HepG2 (cell line): ENCODE data around the gene CPLANE2. TPM values are rescaled to one million over a fixed set of nuclear protein-coding genes. Genes with fewer than 3 reads are reported as not detected.

Experiments
- BATF2 ChIP-seq: sonication (generic); formaldehyde crosslinking; IDR thresholded peaks from 2 replicates; pipeline ENCODE4 v1.8.0; 2022; ENCODE audit warnings: mild to moderate bottlenecking, missing genetic modification reagents, moderate library complexity
- DDIT3 ChIP-seq: sonication (generic); formaldehyde crosslinking; IDR thresholded peaks from 2 replicates; pipeline ENCODE4 v1.4.0; 2020; ENCODE audit warnings: mild to moderate bottlenecking, missing genetic modification reagents
- FOXM1 ChIP-seq: sonication (generic); formaldehyde crosslinking; IDR thresholded peaks from 2 replicates; pipeline ENCODE4 v1.5.0; 2020; ENCODE audit warnings: missing genetic modification reagents
- IKZF4 ChIP-seq: sonication (generic); formaldehyde crosslinking; IDR thresholded peaks from 2 replicates; pipeline ENCODE4 v1.5.1; 2020; ENCODE audit warnings: borderline replicate concordance, mild to moderate bottlenecking, low read depth, missing genetic modification reagents; ENCODE audit errors: not compliant biosample characterization
- STAT5B ChIP-seq: sonication (generic); formaldehyde crosslinking; IDR thresholded peaks from 2 replicates; pipeline ENCODE4 v1.4.0; 2020; ENCODE audit warnings: missing genetic modification reagents
- TFDP1 ChIP-seq: IDR thresholded peaks from 2 replicates; pipeline ENCODE4 v1.6.1; 2016; ENCODE audit warnings: missing compliant biosample characterization, missing genetic modification reagents, borderline replicate concordance
- TFE3 ChIP-seq: IDR thresholded peaks from 2 replicates; pipeline ENCODE4 v1.6.1; 2016
- ZBTB3 ChIP-seq: sonication (generic); formaldehyde crosslinking; IDR thresholded peaks from 2 replicates; pipeline ENCODE4 v1.4.0; 2020; ENCODE audit warnings: low read depth, mild to moderate bottlenecking, moderate library complexity, missing genetic modification reagents, borderline replicate concordance
- ZNF124 ChIP-seq: sonication (generic); formaldehyde crosslinking; IDR thresholded peaks from 2 replicates; pipeline ENCODE4 v1.4.0; 2020; ENCODE audit warnings: missing genetic modification reagents
- ZNF274 ChIP-seq: sonication (generic); formaldehyde crosslinking; IDR thresholded peaks from 2 replicates; pipeline ENCODE4 v1.5.1; 2020; ENCODE audit warnings: mild to moderate bottlenecking, missing genetic modification reagents
- ZNF280B ChIP-seq: sonication (generic); formaldehyde crosslinking; IDR thresholded peaks from 2 replicates; pipeline ENCODE4 v1.5.0; 2020; ENCODE audit warnings: missing genetic modification reagents, mild to moderate bottlenecking, borderline replicate concordance
- ZNF354B ChIP-seq: sonication (generic); formaldehyde crosslinking; IDR thresholded peaks from 2 replicates; pipeline ENCODE4 v1.8.0; 2022; ENCODE audit warnings: mild to moderate bottlenecking, missing genetic modification reagents
- ZNF383 ChIP-seq: sonication (generic); formaldehyde crosslinking; IDR thresholded peaks from 2 replicates; pipeline ENCODE4 v1.4.0; 2020; ENCODE audit warnings: missing genetic modification reagents, mild to moderate bottlenecking, borderline replicate concordance
- ZNF547 ChIP-seq: sonication (generic); formaldehyde crosslinking; IDR thresholded peaks from 2 replicates; pipeline ENCODE4 v1.5.1; 2020; ENCODE audit warnings: mild to moderate bottlenecking, missing genetic modification reagents
- ZZZ3 ChIP-seq: sonication (generic); formaldehyde crosslinking; IDR thresholded peaks from 2 replicates; pipeline ENCODE4 v1.4.0; 2020; ENCODE audit warnings: missing genetic modification reagents, mild to moderate bottlenecking, borderline replicate concordance
- polyA plus RNA-seq, 8 experiments: library from polyadenylated mRNA; depleted of rRNA in 3 of 8; stranded (reverse) in 7 of 8; unstranded in 1 of 8; fragments of >200 nt; fragmentation: Illumina TruSeq in 4 of 8; extraction: Trizol in 4 of 8; gene quantifications; 2 replicates each; pipeline versions ENCODE4 v1.2.1 to v1.2.3, GENCODE V29; 2011 to 2016; ENCODE audit warnings: low read depth in 4 of 8, missing spikeins in 1 of 8, mixed read lengths in 1 of 8; ENCODE audit not compliant: insufficient read depth in 1 of 8
- total RNA-seq, 5 experiments: library from RNA; depleted of rRNA; stranded (reverse); fragments of >200 nt; fragmentation: Illumina TruSeq; extraction: Trizol; gene quantifications; 2 replicates each; pipeline ENCODE4 v1.2.3, GENCODE V29; 2016; ENCODE audit warnings: low read depth in 1 of 5
- TF ChIP-seq, protein P1 (sequence below): sonication (generic); formaldehyde crosslinking; IDR thresholded peaks from 2 replicates; pipeline ENCODE4 v1.9.0; 2021; ENCODE audit warnings: mild to moderate bottlenecking, missing genetic modification reagents

Gene CPLANE2
- total and polyA plus RNA-seq, 2 of the 13 experiments (the other 11 are each of a cell fraction or from before 2014, with no cell fraction given) = 0.29 to 1.6 TPM

DNA sequence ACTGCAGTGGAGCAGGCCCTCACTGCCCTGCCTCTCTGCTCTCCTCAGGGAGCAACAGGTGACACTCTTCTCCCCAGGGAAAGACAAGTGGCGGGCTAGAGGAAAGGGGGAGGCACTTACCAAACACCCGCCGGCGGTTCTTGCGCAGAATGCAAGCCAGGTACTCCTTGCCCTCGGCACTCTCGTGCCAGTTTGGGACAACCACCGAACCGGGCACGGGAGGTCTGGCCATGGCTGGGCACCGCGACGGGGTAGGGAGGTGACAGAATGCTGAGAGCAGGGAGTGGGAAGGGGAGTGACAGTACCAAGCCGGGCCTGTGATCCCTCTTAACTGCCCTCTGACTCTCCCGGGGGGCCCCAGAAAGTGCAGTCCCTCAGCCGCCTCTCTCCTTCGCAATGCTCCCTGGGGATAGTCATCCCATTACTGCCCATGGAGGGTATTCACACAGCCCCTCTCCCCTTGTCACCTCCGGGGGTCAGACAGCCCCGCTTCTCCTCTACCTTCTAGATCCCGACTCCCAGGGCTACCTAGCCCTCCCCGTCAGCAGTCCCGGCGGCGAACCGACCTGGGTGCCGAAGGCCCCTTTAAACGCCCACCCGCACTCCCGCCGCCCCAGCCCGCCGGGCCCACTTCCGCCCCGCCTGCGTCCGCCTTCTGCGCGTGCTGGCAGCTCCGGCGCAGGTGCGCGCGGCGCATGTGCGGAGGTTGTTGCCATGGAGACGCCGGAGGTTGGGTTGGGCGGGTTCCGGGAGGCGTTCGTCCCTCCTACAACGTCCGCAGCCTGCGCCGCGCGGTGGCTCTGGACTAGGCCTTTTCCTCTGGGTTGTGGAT, at the start of gene CPLANE2 (continued):
- TF ChIP-seq, protein P1, sequence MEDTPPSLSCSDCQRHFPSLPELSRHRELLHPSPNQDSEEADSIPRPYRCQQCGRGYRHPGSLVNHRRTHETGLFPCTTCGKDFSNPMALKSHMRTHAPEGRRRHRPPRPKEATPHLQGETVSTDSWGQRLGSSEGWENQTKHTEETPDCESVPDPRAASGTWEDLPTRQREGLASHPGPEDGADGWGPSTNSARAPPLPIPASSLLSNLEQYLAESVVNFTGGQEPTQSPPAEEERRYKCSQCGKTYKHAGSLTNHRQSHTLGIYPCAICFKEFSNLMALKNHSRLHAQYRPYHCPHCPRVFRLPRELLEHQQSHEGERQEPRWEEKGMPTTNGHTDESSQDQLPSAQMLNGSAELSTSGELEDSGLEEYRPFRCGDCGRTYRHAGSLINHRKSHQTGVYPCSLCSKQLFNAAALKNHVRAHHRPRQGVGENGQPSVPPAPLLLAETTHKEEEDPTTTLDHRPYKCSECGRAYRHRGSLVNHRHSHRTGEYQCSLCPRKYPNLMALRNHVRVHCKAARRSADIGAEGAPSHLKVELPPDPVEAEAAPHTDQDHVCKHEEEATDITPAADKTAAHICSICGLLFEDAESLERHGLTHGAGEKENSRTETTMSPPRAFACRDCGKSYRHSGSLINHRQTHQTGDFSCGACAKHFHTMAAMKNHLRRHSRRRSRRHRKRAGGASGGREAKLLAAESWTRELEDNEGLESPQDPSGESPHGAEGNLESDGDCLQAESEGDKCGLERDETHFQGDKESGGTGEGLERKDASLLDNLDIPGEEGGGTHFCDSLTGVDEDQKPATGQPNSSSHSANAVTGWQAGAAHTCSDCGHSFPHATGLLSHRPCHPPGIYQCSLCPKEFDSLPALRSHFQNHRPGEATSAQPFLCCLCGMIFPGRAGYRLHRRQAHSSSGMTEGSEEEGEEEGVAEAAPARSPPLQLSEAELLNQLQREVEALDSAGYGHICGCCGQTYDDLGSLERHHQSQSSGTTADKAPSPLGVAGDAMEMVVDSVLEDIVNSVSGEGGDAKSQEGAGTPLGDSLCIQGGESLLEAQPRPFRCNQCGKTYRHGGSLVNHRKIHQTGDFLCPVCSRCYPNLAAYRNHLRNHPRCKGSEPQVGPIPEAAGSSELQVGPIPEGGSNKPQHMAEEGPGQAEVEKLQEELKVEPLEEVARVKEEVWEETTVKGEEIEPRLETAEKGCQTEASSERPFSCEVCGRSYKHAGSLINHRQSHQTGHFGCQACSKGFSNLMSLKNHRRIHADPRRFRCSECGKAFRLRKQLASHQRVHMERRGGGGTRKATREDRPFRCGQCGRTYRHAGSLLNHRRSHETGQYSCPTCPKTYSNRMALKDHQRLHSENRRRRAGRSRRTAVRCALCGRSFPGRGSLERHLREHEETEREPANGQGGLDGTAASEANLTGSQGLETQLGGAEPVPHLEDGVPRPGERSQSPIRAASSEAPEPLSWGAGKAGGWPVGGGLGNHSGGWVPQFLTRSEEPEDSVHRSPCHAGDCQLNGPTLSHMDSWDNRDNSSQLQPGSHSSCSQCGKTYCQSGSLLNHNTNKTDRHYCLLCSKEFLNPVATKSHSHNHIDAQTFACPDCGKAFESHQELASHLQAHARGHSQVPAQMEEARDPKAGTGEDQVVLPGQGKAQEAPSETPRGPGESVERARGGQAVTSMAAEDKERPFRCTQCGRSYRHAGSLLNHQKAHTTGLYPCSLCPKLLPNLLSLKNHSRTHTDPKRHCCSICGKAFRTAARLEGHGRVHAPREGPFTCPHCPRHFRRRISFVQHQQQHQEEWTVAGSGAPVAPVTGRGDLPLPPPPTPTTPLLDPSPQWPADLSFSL (CRISPR knock-in tag) = no peak
- TF ChIP-seq TFE3 (CRISPR knock-in tag) (0 out of 2 replicates have a peak, but pooled peaks have one; percentile 12), FOXM1 (CRISPR knock-in tag) (no peak), IKZF4 (CRISPR knock-in tag) (no peak), ZNF274 (CRISPR knock-in tag) (peak; percentile 42; the same call in 1 of the 2 replicates), STAT5B (CRISPR knock-in tag) (no peak), ZNF547 (CRISPR knock-in tag) (no peak; the same call in 1 of the 2 replicates), ZNF354B (CRISPR knock-in tag) (no peak), BATF2 (CRISPR knock-in tag) (peak; percentile 25; the same call in 1 of the 2 replicates), DDIT3 (CRISPR knock-in tag) (no peak), TFDP1 (CRISPR knock-in tag) (peak; percentile 36; the same call in 1 of the 2 replicates), ZZZ3 (CRISPR knock-in tag) (no peak), ZNF280B (CRISPR knock-in tag) (no peak), ZNF124 (CRISPR knock-in tag) (no peak), ZNF383 (CRISPR knock-in tag) (no peak), ZBTB3 (CRISPR knock-in tag) (no peak)
